Activated naive CD4-positive, alpha-beta T cell treated with anti-CD3 and anti-CD28 coated beads, Interleukin-2, amount 50 U/mL, for 16 hours (primary cell): ENCODE measurements around the gene UBL4B.

Source experiments
- DNase-seq: peaks from one replicate; pipeline ENCODE4 v3.0.0-alpha.2; 2020

UBL4B gene

DNA sequence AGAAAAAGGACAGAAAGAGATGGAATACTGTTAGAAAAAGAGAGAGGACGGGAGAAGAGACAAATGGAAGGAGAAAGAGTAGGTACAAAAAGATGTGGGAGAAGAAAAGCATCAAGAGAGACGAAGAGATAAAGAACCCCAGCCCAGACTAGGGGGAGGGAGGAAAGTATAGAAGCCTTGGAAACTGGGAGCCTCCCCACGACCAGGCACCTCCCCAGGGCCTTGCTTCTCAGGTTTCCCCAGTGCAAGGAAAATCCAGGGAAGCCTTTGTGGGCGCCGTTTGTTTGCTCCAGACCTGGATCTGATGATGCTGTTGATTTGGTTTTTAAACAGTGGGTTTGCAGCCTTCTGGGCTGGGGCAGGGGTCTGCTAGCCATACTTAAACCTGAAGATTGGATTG lies 26.6 kb upstream of the UBL4B start:
- DNase-seq: no peak

GRCh38 chr1:110086961-110087360 lies 25.3 kb upstream of the UBL4B start:
- no peak for DNase-seq

DNA sequence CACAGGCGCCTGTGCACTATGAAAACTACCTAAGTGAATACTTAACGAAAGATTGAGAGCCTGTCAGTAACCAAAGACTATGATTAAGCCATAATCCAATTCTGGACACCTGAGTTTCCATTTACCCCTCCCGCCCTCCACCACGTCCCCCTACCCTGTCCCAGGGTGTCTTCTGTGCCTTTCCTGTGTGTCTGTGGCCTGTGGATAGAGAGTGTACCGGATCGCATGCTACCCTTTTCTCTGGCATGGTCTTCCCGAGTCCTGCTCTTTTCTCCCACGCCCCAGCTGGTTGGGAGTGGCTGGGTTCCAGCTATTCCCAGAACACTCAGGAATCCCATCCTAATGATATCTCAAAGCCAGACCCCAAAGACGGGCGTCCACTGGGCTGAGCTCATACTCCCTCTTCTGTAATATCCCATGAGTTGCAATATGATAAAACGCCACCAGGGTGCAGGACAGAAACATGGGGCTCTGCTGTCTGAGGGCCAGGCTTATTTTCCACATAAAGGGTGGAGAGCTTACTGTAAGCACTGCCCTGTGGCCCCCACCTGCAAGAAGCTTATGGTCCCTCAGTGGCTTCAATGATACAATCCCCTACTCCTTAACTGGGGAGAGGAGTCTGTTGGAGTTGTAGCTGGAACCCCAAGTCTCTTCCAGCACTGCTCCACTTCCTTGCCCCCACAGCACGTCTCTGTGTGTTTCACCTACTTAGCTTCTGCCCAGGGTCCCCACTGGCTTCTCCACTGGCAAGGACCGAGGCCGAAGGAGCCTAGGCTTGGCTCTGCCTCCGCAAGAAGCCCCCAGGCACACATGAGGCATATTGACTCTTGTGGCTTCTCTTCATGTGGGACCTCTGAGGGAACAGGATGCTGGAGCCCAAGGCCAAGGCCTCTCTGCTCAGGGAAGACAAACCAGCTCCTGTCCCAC lies 24.2 kb upstream of the UBL4B start:
- DNase-seq: peak; percentile 44

GRCh38 chr1:110088739-110089316 lies 23.4 kb upstream of the UBL4B start:
- DNase-seq: no peak

- DNase-seq: no peak
Measured at GRCh38 chr1:110089561-110090275, 22.5 kb upstream of the UBL4B start.

DNA sequence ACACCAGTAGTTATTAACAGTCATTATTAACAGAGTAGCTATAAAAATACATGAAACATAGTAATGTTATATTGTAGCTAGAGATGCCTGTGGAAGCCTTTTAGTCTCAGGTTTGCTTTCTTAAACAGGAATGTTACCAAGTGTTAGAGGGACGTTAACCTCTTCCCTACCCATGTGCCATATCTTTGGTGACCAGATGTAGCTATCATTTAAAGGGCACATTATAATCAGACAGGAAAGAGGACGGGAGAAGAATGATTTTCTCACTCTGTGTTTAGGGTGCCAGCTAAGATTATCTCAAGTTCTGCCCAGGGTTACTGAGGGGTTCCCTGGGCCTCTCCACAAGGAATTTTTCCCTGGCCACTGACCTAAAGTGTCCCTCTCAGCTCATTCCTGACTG lies 20.9 kb upstream of the UBL4B start:
- no peak for DNase-seq

DNA sequence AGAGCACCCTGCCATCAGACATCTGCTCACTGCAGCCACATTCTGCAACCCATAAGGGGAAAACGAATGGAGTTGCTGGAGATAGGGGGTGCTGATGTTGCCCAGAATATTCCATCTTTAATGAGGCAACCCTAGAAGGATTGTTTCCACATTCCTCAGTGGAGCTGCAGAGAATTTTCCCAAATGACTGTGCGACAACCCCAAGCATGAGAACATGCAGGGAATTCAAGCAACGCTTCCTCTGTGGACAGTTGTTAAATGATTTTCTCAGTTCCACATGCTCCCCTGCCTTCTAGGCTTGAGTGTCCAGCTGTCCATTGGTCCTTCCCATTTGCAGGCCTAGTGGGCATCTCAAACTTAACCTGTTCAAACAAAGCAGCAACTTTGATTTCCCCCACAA lies 20.5 kb upstream of the UBL4B start:
- DNase-seq: no peak

DNA sequence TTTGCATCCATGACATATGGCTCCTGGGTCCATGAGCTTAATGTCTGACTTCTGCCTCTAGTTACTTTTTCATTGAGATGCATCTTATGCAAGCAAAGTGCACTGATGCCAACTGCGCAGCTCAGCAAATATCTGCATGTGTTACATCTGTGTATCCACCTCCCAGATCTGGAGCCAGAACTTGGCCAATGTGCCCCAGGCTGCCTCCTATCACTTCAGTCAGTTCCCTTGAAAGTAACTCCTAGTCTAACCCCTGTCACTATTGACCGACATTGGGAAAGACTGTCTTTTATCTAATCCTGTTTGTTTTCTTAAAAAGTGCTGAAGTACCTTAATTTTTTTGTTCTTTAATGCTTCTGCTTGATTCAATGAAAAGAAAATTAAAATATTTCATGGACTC lies 19.3 kb upstream of the UBL4B start:
- no peak for DNase-seq

- DNase-seq: no peak
Measured at GRCh38 chr1:110094931-110095654, 17.1 kb upstream of the UBL4B start.

- no peak for DNase-seq
Measured at GRCh38 chr1:110097507-110098221, 14.6 kb upstream of the UBL4B start.

DNA sequence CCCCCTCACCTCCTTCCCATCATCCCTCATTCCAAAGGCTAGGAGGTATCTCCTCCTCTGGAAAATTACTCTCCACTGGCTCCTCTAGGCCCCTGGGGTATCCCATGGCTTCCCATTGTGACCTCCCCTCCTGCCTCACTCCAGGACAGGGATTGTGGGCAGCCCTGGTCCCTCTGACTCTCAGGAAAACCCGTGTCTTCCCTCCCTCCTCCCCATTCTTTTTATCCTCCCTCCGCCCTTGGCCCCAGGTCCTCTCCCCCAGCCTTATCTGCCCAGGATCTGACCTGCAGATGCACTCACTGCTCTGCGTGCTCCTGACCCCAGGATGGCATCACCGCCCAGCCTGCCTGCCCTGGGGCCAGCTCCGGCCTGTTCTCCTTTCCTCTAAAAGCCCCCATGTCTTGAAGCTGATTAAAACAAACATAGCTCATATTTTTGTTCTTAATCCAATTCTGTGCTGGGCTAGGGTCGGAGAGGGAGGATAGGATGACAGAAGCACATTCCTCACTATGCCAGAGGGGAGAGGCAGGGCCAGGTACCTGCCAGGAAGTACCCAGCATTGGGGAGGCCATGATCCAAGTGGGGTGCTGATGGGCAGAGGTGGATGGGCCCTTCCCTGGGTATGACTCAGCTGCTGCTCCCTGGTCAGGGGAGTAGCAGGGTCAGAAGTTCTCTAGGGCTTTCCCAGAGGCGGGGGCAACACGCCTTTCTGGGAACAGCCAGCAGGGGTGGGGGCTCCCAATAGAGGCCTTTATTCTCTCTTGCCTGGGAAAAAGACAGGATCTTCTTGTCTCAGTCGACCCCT lies 13.8 kb upstream of the UBL4B start:
- DNase-seq: no peak

DNA sequence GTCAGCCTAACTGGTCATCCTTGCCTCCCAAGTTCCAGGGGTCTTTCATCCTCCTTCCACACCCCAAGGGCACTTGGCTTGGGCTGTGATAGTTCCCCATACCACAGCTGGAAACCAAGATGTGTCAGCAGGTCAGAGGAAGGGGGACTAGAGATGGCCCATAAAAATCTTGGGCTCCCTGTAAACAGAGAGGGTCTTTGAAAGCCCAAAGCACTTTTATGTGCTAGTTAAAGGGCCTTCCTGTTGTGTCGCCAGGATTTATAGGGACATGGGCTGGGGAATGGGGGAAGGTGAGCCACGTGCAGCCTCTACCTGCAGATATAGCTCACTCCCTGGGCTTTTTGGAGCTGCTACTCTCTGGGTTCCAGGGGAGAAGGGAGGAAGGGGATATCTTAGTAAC lies 11.9 kb upstream of the UBL4B start:
- no peak for DNase-seq

DNA sequence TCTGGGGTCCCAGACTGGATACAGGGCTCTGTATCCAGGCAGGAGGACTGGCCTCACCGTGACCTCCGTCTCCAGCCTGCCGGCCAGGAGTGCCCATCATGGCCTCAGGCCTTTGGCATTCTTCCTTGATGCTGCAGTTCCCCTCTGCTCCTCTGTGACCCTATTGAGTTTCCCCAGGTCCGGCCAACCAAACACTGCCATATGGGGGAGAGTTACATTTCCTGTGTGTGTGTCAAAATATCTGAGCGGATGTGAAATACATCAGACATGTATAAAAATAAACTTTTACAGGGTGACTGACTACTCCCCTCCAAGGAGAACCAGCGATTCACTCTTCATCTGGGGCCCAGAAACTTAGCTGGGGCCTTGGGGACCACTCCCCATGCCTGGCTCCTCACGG lies 10.2 kb upstream of the UBL4B start:
- DNase-seq: no peak

DNA sequence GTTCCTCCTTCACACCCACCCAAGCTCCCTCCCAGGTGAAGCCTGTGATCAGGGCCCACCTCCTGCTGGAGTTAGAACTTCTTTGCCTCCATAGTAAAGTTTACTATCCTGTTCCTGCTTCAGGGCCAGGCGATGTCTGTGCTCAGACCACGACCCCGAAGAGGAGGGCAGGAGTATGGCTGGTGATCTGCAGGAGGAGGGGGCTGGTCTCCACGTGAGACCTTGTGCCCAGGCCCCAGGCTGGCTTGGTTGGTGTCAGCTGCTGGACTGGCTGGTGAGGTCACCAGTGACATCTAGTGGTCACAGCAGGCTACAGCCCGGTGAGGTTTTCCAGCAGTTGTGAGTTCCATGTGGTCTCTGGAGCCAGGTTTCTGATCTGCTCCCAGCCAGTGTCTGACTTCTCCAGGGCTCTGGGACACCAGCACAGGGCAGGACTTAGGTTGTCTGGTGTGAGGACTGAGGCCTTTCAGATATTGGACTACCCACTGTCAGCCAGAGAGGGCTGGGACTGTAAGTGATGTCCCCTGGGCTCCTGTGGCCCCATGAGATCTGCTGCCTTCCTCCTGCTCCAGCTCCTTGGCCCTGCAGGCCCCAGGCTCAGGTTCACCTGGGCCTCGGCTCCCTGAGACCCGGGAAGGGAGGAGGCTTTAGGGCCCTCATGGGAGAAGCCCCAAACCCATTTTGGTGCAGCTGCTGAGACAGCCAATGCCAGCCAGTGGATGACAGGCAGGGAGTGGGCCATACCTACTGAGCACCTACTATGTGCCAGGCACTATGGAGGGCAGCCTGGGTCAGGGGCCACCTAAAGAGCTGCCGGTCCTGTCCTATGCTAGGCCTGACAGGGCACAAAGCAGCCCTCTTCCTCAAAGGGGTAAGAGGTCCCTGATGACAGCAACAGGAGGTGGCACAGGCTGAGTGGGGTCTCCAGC lies 6.0 kb upstream of the UBL4B start:
- DNase-seq: peak; percentile 60

DNA sequence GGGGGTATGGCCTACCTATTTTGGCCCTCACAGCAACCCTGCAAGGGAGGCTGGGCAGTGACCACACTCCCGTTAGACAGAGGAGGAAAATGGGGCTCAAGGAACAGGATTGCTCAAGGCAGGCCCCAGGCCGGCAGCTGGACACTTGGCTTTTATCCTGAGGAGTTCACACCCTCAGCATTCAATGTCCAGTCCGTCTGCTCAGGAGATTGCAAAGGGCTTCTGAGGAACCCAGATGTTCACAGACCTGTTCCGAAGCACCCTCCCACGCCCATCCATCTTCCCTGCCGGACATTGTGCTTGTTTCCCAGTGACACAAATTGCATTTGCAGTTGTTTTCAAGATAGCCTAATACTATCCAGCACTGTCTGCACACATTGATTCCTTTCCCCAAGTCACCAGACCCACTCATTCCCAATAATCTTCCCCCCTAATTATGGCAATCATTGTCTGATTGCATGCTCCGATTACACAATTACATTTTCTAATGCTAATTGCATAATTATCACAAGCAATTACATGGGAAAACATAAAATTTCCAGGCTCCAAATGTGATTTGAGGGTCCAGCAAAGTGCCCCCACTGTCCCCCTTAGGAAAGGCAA lies 4.3 kb upstream of the UBL4B start:
- no peak for DNase-seq

GRCh38 chr1:110111081-110111480 lies 1.2 kb upstream of the UBL4B start:
- DNase-seq: no peak

DNA sequence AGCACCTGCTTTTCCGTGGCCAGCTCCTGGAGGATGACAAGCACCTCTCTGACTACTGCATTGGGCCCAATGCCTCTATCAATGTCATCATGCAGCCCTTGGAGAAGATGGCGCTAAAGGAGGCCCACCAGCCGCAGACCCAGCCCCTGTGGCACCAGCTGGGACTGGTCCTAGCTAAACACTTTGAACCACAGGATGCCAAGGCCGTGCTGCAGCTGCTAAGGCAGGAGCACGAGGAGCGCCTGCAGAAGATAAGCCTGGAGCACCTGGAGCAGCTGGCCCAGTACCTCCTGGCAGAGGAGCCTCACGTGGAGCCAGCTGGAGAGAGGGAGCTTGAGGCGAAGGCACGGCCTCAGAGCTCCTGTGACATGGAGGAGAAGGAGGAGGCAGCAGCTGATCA lies 413 bp downstream of the UBL4B start:
- no peak for DNase-seq

- no peak for DNase-seq
Measured at GRCh38 chr1:110113551-110113950, 1.3 kb downstream of the UBL4B start.

DNA sequence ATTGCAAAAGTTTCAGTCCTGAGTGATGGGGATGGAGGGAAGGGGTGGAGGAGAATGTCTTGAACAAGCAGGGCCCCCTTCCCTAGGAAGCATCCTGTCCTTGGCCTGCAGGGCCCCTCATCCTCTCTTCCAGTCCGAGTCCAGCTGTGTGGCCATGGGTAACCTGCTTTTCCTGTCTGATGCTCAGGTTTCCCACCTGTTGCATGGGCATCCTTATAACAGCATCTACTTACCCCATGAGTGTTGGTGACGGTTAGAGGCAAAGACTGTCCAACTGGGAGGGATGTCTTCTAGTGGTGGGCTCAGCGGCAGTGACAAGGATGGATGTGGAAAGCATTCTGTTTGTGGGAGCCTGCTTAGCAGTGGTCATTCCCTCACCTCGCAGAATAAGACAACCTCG lies 1.9 kb downstream of the UBL4B start:
- no peak for DNase-seq

DNA sequence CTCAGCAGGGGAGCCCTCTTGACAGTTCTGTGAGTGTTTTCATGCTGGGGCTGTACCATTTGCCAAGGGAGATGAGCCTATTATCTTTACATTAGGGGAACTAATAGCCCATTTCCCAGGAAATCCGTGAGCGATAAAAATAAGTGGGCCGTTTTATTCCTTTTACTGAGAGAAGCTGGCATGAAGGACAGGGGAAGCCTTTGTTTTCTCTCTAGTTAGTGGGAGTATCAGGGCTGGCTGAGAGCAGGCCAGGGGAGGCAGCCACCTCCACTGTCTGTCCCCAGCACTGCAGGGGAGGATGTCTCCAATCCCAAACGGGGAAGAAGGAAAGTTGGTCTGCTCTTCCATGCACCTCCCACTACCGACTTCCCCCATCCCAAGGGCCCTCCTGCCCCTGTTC lies 2.5 kb downstream of the UBL4B start:
- DNase-seq: no peak
